EH (cell line): Measurements from ENCODE around the gene UTRN.

Experiments
- DNase-seq: peaks from one replicate; pipeline ENCODE4 v3.0.0-alpha.2; 2015; ENCODE audit warnings: low read depth

The UTRN gene

GRCh38 chr6:144314003-144314485, 28.9 kb downstream of the UTRN start:
- peak; percentile 62 for DNase-seq

DNA sequence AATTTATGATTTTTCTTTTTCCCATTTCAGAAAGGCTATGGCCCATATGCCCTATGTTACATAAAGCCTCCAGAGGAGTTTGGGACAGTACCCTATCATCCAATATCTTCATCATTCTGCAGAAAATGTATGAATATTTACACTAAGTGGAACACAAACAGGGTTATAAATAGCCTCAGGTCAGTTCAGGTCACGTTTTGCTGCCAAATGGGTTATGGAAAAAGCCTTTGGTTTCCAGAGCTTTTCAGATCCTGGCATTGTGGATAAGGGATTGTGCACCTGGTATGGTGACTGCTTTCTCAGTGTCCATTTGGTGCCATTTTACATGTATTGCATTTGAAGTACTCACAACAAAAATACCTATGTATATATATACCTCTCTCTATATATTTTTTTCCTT, 29.4 kb downstream of the UTRN start:
- DNase-seq = no peak

DNA sequence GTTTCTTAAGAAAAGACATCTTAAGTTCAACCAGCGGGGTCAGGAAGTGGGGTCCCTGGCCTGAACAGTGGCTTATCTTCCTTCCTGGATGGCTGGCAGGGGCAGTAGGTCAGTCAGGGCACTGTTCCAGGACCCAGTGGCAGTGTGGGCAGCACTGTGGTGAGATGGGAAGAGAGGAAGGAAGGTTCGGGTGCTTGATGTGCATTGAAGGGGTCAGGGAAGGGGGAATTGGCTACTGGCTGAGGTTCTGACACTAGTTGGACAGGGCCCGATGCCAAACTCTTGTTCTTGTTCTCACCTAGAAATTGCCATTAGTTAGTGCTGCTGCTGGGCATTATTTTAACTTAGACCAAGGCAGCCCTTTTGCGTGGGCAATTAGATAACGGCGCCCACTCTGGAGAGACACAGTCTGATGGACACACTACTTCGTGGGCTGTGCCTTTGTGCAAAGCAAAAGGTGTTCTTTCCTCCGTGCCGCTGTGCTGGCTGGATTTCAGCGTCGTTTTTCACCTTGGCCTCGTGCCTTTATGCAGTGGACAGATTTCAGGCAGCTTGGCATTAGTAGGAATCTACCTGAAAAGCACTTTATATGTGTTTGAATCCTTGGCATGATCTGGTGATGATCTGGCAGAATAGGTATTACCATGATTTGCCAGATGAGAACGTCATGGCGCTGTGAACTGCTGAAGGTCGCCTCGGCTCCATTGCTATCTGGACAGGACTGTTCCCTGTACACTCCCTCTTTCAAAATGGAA, 30.3 kb downstream of the UTRN start:
- DNase-seq = no peak

GRCh38 chr6:144315981-144316861, 31.1 kb downstream of the UTRN start:
- no peak for DNase-seq

DNA sequence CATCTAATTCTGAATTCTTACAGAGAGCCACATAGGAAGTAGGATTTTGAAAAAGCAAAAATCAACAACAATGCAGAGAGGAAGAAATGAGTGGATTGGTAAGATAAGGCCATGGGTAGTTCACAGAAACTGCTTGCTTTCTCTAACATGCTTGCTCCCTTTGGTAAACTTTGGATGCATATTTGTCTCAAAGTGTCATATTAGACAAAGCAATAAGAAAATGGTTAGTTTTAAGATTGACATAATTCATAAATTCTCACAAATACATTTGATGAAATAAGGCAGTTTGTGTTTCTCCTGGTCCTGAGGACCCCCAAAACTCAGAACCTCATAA, 31.7 kb downstream of the UTRN start:
- DNase-seq = no peak

- DNase-seq = peak; percentile 66
Measured at GRCh38 chr6:144317736-144318135, 32.6 kb downstream of the UTRN start.

GRCh38 chr6:144319211-144319610, 34.1 kb downstream of the UTRN start:
- no peak for DNase-seq

DNA sequence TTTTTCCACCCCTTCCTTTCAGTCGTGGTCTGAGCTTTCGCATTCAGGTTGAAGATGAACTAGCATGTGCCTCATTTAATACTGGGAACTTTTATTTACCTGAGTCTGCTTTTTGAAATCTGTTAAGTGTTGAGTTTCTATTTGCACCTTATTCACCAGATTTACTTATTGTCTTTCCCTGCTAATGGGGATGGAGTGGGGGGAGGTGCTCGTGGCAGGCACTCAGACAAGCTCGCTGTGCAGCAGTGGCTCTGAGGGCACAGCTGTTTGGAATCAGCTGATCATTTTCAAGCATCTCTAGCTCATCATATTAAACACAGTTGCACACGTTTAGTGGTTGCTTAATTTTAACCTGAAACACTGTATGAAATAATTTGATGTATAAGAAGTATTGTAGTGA, 35.6 kb downstream of the UTRN start:
- DNase-seq = no peak

GRCh38 chr6:144321839-144322591, 36.9 kb downstream of the UTRN start:
- DNase-seq = peak; percentile 84

GRCh38 chr6:144325232-144325631, 40.1 kb downstream of the UTRN start:
- no peak for DNase-seq

- DNase-seq = no peak
Measured at GRCh38 chr6:144326393-144326792, 41.3 kb downstream of the UTRN start.

GRCh38 chr6:144327081-144327480, 41.9 kb downstream of the UTRN start:
- no peak for DNase-seq

DNA sequence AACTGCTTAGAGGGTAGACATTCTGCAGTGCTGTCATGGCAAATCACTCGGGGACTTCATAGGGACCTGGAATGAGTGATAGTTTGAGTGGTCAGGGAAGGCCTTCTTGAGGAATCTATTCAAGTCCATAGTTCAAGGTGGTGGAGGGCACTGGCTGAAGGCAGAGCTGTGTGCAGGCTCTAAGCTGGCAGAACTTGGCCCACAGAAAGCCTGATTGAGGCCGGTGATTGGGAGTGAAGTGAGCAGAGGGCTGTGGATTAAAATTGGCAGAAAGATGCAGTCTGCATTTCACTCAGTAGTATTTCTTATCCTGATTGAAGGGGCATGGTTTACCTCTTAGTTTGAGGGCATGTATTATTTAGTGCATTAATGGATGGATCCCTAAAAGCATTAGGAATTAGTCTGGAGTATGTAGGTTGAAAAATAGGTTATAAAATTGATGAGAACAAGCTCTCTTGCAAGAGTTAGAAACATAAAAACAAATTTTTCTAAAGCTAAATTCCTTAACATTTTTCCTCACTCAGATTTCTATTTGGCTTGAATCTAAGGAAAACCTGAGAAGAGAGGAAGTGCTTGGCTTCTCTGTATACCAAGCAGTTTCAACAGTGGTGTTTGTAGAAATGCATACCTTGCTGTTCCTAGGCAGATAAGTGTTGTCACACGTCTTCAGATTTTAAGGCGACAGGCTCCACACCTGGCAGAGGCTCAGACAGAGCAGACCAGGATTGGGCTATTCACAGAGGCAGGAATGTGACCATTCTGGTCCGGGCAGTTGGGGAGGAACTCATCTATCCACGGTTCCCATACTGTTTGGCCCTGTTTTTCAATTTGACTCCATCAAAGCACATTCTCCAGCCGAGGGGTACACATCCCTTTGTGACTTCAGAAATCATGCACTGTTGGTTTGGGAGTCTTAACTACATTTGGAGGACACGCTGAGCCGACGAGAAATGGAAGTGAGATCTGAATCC, 45.2 kb downstream of the UTRN start:
- DNase-seq = no peak

DNA sequence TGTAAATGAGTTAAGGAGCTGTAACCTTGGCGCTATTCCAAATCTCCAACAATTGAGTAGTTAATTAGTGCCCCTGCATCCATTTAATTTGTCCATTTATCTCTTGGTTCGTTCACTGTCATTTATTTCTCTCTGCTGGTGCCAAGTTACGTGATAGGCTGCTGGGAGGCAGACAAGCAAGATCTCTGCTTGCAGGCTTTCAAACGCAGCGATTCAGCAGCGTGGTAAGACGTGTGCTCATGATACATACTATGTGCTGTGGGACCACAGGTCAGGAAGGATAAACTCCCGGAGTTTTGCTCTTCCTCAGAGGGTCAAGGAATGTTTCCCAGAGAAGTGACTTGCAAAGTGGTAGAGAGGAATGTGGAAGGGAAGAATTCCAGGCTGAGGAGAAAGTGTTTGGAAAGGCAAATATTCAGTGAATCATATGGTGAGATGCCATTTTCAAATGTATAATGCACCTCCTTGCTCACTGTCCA, 46.4 kb downstream of the UTRN start:
- DNase-seq = peak; percentile 94

DNA sequence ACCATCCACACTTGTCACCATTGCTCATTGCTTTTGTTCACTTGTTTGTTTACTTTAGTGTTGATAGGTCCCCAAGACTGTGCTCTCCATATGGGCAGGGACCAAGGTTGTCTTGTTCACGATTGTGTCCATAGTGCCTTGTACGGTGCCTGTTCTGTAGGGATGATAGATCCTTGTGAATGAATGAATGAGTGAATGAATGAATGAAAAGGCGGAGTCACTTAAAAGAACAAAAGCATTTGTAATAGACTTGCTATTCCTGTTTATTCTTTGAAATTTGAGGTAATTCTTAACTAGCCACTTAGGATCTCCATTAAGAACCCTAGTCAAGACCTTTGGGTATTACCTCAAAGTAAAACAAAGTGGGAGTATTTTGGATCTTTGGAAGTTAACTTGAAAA, 47.0 kb downstream of the UTRN start:
- no peak for DNase-seq

DNA sequence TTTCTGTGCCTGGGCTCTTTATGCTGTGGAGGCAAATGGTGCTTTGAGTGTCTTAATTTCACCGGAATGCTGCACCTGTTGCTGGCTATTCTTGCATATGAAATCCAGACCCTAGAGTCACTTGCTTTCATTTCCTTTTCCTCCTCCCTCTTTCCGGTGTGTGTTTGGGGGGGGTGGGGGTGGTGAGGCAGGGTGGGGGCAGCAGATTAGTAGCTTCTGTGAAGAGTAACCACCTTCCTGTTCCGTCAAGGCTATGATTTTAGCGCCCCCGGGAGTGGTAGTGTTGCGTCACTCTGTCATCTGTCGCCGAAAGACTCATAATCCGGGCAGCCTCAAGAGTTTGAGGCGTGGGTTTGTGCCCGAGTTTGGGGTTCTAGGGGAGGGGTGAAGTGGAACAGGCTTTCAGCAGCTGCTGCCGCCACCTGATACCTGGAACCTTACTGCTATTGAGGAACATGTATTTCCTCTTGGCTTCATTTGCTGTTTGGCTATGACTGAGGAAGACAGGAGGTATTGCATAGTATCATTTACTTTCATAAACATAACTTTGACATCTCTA, 49.1 kb downstream of the UTRN start:
- no peak for DNase-seq
